ENCODE data around the gene GGCX.
"Not testable (repeated sequence)": the region's sequence is repeated elsewhere in the genome, so short reads cannot be mapped to it uniquely, and the experiment has no call there.

Gene GGCX

GRCh38 chr2:85561280-85562212 is at the start of gene GGCX:
GGCX (minus strand) TSS chr2:85561493; CDS start chr2:85561428, 65 bp downstream.
- peak; percentile 64 for DNase-seq

DNA sequence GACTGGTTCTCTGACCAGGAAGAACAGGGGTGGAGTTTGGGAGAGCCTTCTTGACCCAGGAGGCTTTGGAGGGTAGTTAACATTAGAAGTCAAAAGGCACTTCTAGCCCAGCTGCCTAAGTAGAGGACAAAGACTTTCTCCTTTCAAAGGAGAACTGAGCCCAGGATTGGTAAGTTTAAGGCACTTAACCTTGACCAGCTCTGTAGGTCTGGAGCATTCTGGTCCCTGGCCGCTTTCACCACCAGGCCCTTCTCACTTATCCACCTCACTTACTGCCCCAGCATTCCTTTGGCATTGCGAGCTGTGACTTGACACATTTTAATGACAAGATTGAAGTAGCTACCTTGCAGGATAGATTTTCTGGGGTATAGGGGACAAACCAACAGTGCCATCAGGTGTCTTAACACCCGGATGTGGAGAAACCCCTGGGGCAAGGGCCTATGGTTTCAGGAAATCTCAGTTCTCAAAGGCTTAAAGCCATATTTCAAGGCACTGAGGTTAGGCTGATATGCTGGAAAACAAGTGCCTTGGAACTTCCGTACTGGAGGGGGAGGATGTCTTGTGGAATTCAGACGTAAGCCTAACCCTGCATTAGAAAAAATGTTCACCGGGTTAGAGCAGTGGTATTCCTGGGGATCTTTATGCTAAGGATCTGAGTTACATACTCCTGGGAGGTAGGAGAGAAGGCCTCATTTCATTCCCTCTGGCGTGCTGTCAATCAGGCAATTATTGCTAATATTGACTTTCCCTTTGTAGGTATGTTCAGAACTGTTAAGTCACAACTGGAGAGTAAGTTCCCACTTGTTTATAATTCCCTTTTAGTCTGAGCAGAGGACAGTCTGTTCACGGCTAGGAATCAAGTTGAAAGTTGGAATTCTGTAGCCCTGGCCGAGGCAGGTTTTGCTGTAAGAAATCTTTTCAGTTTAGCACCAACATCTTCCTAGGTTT is 46.2 kb upstream of the GGCX start:
- no peak for DNase-seq

DNA sequence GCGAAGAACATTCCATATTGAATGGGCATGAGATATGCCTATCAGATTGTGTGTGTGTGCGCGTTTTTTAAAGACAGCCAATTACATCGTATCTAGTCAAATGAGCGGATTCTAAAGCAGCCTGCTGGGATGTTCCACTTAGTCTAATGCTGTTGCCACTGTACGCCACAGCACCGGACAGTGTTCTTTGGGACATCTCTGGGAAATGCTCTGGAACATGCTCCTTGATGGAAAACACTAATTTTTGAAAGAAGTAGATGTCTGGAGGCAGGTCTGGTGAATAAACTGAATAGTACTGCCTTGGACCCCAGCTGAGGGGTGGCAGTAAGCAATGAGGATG is 44.8 kb upstream of the GGCX start:
- no peak for DNase-seq

- no peak for DNase-seq
Measured at GRCh38 chr2:85605406-85606115, 44.3 kb upstream of the GGCX start.

DNA sequence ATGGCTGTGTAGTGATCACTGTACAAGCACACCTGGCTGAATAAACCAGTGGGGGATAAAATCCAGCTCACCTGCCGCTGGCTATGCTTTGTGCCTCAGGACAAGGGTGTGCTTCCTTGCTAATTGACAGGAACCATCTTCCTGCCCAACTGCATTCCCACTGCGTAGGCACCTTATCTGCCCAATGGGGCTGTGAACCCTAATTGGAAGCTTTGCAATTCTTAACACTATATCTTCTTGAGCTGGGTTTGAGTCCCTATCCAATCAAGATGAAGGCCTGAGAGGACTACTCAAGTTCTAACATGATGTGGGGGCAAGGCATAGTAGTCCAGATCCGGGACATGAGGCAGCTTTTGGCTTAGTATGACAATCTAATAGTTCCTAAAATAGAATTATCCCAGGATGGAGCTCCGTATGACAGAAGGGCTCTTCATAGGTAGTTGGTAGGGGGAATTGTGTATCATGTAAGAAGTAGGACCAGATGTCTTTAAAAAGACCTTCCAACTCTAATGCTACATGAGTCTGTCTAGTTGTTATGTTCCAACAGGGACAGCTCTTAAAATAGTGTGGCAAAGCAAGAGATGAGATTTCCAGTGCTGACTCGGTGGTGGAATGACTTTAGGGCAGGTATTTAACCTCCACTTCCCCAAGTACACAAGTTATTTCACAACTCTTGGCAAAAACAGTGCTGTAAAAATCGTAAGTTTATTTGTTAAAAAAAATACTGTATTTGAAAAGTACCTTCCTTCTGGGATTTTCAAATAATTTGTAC is 43.5 kb upstream of the GGCX start:
- no peak for DNase-seq

- not testable (repeated sequence) for DNase-seq
Measured at GRCh38 chr2:85604133-85604444, 42.8 kb upstream of the GGCX start.

DNA sequence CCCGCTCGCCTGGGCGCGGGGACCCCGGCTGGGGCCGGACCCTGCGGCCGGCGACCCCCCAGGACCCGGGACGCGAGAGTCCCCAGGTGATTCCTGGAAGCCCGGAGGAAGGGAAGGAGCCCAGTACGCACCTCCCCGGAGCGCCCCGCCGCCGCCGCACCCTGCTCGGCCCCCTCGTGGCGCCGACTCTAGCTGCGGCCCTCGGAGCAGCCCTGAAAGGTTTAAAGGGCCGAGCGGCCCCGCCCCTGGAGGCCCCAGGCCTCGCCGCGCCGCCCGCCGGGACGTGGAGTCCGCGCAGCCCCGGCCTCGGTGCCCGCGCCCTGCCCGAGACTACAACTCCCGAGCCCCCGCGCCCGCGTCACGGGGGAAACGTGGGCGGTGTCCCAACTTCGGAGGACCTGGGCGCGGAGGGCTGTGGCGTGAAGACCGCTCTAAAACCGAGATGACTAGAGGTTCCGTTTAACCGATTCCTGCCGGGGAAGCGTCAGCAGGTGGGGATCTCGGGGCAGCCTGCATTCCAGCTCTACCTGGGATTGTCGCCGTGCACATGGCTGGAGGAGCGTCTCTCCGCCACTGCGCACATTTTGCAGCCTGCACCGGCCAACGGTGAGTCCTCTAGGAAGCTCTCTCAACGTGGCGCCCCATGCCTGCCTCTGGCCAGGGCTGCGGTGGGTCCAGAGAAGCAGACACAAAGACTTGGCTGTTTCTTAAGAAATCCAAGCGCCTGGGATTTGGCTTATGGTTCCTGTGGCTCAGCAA is 41.4 kb upstream of the GGCX start, which contains the start of gene TMEM150A:
Gene TMEM150A, minus strand, starts transcription at position 223 of the 759 bp plus-strand sequence. CDS start 750 bp downstream, outside the sequence.
- DNase-seq: peak; percentile 19

DNA sequence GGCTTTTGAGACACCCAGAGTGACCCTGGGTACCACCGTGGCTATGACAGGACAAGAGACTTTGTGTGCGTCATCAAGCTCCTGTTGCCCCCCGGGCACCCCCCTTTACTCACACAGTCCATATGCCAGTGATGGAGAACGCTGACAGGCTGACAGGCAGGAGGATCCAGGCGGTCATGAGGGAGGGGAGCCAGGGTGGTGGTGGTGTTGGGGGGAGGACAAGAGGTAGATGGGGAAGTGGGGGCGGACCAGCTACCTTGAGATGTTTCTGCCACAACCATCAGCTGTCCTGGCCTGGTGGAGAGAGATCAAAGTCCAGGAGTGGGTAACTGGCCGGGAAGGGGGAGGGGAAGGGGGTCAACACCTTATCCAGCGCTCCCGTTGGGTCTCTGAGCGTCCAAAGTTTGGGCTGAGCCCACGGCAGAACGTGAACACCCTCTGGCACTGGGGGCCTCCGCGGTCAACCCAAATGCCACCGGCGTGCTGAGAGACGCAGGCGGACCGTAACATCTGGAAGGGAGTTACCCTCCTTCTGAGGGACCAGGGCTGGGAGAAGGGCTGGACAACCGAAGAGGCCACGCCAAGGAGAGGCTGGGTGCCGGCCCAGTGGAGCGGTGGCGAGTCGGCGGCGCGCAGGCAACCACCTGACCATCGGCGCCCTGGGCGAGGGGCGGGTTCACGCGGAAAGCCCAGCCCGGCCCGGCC is 40.6 kb upstream of the GGCX start:
- DNase-seq: no peak

GRCh38 chr2:85600951-85601770 is 39.9 kb upstream of the GGCX start:
- DNase-seq: no peak

DNA sequence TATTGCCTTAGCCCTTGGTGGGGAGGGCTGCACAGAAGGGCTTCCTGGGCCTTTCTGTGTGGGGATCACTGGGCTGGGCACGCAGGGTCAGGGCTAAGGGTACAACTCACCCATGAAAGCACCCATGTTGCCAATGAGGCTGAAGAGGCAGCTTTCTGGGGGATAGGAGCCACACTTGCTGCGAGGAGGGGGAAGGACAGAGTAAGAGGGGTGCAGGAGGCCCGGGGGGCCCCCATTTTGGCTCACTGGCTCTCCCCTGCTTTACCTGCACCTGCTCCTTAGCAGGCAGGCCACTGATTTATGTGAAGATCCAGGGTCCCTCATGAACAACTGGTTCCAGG is 38.9 kb upstream of the GGCX start:
- DNase-seq: no peak

- DNase-seq: no peak
Measured at GRCh38 chr2:85599468-85600234, 38.4 kb upstream of the GGCX start.

GRCh38 chr2:85598594-85599340 is 37.5 kb upstream of the GGCX start:
- no peak for DNase-seq

DNA sequence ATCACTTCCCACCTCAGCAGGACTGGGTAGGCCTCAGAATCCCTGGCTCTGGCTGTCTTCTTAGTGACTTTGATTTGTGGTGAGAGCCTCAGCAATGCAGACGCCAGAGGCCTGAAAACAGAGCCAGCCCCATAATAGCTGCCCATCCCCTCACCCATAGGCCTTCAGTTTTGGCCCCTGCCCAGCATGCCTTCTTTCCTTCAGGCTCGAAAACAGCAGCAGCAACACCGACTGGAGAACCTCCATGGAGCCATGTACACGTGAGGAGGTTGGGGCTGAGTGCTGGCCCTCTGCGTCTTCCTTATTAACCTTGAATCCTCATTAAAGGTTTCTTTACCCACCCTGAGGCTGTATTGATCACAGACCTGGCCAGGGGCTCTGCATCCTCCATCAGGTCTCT is 35.9 kb upstream of the GGCX start:
- DNase-seq: no peak

DNA sequence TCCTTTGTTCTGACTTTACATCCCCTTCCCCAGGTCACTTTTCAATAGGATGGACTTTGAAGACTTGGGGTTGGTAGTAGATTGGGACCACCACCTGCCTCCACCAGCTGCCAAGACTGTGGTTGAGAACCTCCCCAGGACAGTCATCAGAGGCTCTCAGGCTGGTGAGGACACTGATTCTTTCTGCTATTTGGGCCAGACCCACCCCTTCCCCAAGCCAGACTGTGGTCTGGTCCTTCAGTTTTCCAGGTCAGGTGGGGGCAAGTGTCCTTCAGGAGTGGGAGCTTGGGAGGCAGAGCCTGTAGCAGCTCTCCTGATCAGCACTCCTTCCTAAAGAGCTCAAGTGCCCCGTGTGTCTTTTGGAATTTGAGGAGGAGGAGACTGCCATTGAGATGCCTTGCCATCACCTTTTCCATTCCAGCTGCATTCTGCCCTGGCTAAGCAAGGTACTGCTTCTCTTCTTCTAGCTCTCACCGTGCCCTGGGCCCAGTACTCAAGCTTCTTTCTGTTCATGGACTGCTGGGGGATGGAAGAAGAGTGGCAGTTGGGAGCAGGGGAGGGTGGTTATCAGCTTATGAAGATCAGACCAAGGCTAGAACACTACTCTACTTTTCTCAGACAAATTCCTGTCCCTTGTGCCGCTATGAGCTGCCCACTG is 35.3 kb upstream of the GGCX start:
- DNase-seq: no peak

- DNase-seq: no peak
Measured at GRCh38 chr2:85596026-85596333, 34.7 kb upstream of the GGCX start.

DNA sequence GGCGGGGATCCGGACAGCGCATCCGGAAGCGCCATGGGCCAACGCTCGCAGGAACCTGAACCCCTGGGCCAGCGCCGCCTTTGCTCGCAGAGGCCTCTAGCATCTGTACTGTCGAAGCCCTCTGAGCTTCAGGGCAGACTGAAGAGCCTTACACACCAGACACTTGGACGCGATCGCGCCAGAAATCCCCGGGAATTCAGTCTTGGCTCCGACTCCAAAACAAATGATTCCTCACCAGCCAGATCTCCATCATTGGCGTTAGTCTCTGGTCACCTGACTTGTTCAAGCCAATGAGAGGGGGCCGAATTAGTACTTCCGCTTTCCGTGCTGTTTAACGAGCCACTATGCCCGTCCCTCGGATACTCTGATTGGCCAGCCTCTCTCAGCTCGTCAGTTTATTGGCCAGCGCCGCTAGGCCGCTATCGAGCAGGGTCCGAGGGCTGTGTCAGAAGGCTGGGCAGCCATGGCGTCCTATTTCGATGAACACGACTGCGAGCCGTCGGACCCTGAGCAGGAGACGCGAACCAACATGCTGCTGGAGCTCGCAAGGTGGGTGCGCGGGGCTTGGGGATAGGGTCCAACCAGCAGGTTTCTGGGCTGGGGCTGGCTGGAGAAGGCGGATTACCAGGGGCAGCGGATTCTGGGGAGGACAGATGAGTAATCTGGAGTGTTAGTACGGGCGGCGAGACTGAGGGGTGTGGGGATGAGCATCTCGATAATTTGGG is 34.2 kb upstream of the GGCX start, which contains the start of gene RNF181:
Gene RNF181, plus strand, starts transcription at position 445 of the 725 bp plus-strand sequence. Its CDS starts 19 bp downstream, at position 464.
- peak; percentile 94 for DNase-seq

GRCh38 chr2:85594715-85595300 is 33.5 kb upstream of the GGCX start:
- no peak for DNase-seq

Measured in NCI-H524 treated with DMSO at 0.1 percent for 48 hours (cell line).